ENCODE measurements around the gene CRACDL. TPM values are rescaled to one million over a fixed set of nuclear protein-coding genes. Genes with fewer than 3 reads are reported as not detected.

Gene CRACDL
- total RNA-seq, 4 donors from 2014 or later, result 5.7 to 11.8 (median 9.5) TPM

GRCh38 chr2:98819231-98819766 lies 116.7 kb downstream of the CRACDL start:
- no peak for ATAC-seq (ENCODE audit: low FRiP score)
- no peak for DNase-seq (ENCODE audit: low spot score)

GRCh38 chr2:98818164-98818563 lies 117.9 kb downstream of the CRACDL start:
- ATAC-seq (ENCODE audit: low FRiP score), result no peak
- TF ChIP-seq CTCF (IDR thresholded peaks at IDR 0.05), result no peak
- DNase-seq (ENCODE audit: low spot score), result no peak

More at GRCh38 chr2:98819231-98819766, 116.7 kb downstream of the CRACDL start:
- no peak for TF ChIP-seq CTCF (IDR thresholded peaks at IDR 0.05)

- DNase-seq (ENCODE audit: low spot score) (no peak), ATAC-seq (ENCODE audit: low FRiP score) (no peak)
- no peak for TF ChIP-seq CTCF (IDR thresholded peaks at IDR 0.05)
These were observed 119.7 kb downstream of the CRACDL start for GRCh38 chr2:98816281-98816680.

GRCh38 chr2:98815795-98816194 lies 120.2 kb downstream of the CRACDL start:
- TF ChIP-seq CTCF (IDR thresholded peaks at IDR 0.05), result no peak
- no peak for DNase-seq (ENCODE audit: low spot score)

GRCh38 chr2:98811766-98812165 lies 124.3 kb downstream of the CRACDL start:
- no peak for TF ChIP-seq CTCF (IDR thresholded peaks at IDR 0.05)
- no peak for DNase-seq (ENCODE audit: low spot score)
- no peak for ATAC-seq (ENCODE audit: low FRiP score)

More at GRCh38 chr2:98815795-98816194, 120.2 kb downstream of the CRACDL start:
- no peak for ATAC-seq (ENCODE audit: low FRiP score)

GRCh38 chr2:98810588-98810928 lies 125.5 kb downstream of the CRACDL start:
- ATAC-seq (ENCODE audit: low FRiP score) (no peak), DNase-seq (ENCODE audit: low spot score) (no peak)
- no peak for TF ChIP-seq CTCF (IDR thresholded peaks at IDR 0.05)

- no peak for TF ChIP-seq CTCF (IDR thresholded peaks at IDR 0.05)
- DNase-seq (ENCODE audit: low spot score) (no peak), ATAC-seq (ENCODE audit: low FRiP score) (no peak)
These were observed 126.0 kb downstream of the CRACDL start for GRCh38 chr2:98809878-98810587.
